ENCODE data around the gene DCD.

DNA sequence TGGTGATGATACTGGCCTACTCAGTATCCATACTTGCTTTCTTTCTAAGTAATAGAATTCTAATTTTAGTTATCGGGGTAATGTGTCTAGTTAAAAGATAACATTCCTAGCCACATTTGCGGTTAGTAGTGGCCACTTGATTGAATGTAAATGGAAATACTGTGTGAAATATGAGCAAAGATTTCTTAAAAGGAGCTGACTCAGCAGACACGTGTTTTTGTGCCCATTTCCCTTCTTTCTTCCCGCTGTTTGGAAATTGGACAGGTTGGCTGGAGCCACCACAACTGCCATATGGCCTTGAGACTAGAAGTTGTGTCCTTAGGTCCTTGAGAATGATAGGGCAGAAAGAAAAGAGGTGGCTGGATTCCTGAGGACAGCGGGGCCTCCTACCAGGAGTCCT lies 19.8 kb upstream of the DCD start:
- TF ChIP-seq POLR2A (IDR thresholded peaks at IDR 0.05) (no peak), POLR2AphosphoS5 (IDR thresholded peaks at IDR 0.05) (no peak)
- TF ChIP-seq, protein P1, sequence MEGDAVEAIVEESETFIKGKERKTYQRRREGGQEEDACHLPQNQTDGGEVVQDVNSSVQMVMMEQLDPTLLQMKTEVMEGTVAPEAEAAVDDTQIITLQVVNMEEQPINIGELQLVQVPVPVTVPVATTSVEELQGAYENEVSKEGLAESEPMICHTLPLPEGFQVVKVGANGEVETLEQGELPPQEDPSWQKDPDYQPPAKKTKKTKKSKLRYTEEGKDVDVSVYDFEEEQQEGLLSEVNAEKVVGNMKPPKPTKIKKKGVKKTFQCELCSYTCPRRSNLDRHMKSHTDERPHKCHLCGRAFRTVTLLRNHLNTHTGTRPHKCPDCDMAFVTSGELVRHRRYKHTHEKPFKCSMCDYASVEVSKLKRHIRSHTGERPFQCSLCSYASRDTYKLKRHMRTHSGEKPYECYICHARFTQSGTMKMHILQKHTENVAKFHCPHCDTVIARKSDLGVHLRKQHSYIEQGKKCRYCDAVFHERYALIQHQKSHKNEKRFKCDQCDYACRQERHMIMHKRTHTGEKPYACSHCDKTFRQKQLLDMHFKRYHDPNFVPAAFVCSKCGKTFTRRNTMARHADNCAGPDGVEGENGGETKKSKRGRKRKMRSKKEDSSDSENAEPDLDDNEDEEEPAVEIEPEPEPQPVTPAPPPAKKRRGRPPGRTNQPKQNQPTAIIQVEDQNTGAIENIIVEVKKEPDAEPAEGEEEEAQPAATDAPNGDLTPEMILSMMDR (IDR thresholded peaks at IDR 0.05): no peak

Measured in upper lobe of left lung (tissue), 4 donors.